ENCODE results near the gene YBX2.
A peak's percentile ranks its signal among the peaks of the same experiment; 100 is the strongest.

The YBX2 gene

DNA sequence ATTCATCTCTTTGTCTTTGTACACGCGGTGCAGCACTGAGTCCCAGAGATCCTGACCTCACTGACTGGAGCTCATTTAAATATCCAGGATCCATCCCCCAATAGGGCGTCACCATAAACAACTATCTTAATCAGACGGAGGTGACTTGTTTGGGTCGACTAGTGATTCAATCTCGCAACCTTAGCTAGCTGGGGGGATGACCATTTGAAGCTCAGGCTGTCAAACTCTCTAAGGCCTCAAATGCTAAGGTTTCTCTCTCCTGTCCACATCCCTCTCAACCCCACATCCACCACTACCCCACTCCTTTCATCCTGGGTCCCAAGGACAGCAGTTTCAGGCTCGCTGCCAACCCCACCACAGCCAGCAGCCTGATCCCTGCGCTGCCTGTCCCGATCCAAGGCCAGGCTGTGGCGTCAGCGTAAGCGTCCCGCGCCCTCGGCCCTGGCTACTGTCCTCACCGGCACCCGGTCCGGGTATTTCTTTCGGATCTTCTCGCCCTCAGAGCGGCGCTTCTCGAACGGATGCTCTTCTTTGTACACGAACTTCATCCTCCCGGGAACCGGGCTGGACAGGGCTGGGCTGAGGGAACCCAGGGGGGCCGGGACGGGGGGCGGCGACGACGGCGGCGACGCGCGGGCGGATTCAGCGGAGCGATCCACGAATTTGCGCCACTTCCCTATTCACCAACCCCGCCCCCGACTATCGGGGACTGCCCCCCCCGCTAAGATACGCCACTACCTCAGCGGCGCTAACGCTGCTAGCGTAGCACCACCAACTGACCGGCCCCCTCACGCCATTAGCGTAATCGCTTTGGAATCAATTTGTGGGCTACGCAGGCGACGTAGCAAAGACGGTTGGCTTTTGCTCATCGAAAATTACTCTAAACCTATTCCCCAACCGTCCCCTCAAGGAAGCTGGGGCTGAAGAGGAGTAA lies 52.4 kb downstream of the YBX2 start, which contains the start of gene GABARAP:
Gene GABARAP (minus strand): TSS at position 667 of the 934 bp plus-strand sequence. CDS start 119 bp downstream, at position 548.
- DNase-seq, result peak; percentile 95

DNA sequence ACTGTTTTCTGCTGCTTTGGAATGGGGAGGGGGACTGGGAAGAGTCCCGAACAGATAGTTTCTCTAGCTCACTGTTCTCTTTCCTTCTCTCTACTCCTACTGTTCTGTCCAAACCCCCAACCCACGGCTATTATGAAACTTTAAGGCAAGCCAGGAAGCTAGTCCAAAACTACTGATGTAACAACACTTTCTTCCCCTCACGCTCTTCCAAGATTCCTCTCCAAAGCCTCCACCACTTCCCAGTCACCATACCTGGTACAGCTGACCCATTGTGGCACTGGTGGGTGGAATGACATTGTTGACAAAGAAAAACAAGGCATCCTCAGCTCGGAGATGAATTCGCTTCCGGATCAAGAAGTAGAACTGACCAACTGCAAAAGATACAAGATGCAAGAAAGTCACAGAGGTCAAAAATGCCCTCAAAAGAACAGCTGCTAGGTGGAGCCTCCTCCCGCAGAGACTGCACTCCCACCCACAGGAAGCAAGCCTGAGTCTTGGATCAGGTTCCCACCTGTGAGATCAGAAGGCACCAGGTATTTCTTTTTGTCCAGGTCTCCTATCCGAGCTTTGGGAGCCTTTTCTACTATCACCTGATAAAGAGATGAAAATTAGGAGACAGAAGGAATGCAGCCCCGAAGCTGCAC lies 53.2 kb downstream of the YBX2 start:
- DNase-seq, result no peak

DNA sequence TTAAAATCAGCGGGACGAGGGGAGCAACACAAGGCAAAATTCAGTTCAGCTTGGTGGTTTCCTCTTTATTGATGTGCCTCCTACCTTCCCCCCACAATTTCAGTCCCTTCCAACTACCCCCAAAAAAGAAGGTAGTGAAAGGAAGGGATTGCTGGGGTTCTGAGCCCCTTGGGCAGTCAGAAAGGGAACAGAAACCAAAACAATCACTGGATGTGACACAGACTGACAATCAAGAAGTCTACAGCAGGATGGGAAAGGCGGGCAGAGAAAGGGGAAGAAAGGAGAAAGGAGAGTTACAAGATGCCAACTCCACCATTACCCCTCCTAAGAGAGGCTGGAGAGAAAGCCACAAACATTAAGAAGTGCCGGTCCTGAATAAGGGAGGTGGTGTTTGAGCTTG lies 54.1 kb downstream of the YBX2 start:
- DNase-seq, result no peak

DNA sequence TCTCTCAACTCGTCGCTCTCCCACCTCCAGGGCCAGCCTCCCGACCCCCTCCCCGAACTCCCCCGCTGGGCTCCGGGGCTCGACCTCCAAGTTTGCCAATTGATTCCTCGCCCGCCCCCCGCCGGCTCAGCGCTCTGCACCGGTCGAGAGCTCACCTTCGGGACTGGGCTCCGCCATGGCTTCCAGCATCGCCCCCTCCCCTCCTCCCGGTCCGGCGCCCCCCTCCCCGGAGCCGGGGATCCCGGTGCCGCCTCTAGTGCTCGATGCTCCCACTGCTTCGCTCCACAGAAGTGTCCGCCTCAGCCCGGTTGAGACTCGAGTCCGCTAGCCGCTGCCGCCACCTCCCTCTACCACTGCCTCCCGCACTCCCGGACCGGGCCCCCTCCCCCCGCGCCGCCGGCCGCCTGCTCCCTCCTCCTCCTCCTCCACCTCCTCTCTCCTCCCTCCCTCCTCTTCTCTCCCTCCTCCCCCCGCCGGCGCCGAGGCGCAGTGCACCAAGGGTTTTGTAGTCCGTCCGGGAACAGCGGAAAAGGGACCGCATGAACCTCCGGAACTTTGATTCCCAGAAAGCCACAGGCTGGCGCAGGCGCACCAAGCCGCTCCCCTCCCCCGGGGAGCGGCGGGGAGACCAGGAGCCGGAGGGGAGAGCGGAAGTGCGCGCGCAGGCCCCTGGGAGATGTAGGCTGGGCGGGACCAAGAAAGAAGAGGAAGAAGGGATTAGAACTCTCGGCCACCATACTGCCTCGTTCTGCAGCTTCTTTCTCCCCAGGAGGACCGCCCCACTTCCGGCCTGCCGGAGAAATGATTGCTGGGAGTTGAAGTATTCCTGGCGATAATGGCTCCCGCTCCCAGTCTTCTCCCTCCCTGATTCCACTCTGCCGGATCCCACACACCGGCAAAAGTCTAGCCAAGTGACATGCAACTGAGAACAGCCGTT lies 55.1 kb downstream of the YBX2 start, which contains the start of gene PHF23:
Gene PHF23 (minus strand): TSS at position 367 of the 937 bp plus-strand sequence. CDS start 178 bp downstream, at position 189.
- DNase-seq, result peak; percentile 99

DNA sequence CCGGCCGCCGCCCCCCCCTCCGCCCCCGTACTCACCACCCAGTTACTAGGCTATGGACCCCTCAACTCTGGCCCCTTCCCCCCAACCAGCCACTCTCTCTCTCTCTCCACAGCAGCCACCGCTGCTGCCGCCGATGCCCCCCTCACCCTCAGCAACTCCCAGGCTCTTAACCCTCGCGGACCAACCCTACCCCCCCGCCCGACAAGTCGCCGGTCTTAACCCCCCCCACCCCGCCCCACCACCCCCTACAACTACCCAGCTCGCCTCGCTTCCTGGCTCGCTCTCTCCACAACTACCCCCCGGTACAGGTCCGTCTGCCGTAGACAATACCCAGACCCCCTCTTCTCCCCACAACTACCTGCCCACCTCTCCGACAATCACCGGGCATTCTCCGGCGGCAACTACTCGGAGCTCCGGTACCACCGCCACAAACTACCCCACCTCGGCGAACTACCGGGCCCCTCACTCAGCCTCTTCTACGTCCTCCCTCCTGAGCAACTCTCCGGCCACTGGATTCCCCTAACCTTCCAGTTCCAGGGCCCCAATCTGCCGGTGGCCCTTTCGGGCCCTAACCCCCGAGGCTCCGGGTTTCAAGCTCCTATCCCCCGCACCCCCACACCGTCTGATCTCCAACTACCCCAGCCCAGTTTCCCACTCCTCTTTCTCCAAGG lies 55.9 kb downstream of the YBX2 start:
- peak; percentile 62 for DNase-seq

All from CD4-positive, alpha-beta T cell treated with Interleukin-17A for 1 hour (primary cell).